Lower lobe of right lung (tissue), 2 donors: ENCODE results near the gene SDF4. TPM values are rescaled to one million over a fixed set of nuclear protein-coding genes. Genes with fewer than 3 reads are reported as not detected.

Experiments used
- ATAC-seq, 2 donors: fragments of 200-7000 bp; cut with Tn5 transposase; one replicate each; pipeline ENCODE4 v1.9.1; 2020 to 2022; ENCODE audit warnings: mild to moderate bottlenecking in 2 of 2, moderate library complexity in 2 of 2
- DNase-seq: peaks from one replicate; pipeline ENCODE4 v3.0.0-alpha.2; 2020
- H3K27ac ChIP-seq: fragments of 200-600 bp; one replicate; pipeline ENCODE4 v1.8.0; 2022
- H3K27me3 ChIP-seq: fragments of 200-600 bp; one replicate; pipeline ENCODE4 v1.8.0; 2022; ENCODE audit warnings: low read depth
- H3K36me3 ChIP-seq: fragments of 200-600 bp; one replicate; pipeline ENCODE4 v1.8.0; 2022; ENCODE audit warnings: mild to moderate bottlenecking
- H3K4me1 ChIP-seq: fragments of 200-600 bp; one replicate; pipeline ENCODE4 v1.8.0; 2022
- H3K4me3 ChIP-seq: fragments of 200-600 bp; one replicate; pipeline ENCODE4 v1.8.0; 2022; ENCODE audit warnings: mild to moderate bottlenecking
- H3K9me3 ChIP-seq: fragments of 200-600 bp; one replicate; pipeline ENCODE4 v1.8.0; 2022
- CTCF ChIP-seq: fragments of 200-600 bp; IDR thresholded peaks from one replicate; pipeline ENCODE4 v1.8.0; 2022; ENCODE audit warnings: antibody characterized with exemption, mild to moderate bottlenecking
- intact Hi-C: fragments of 100-400 bp; cut with DNase I; formaldehyde crosslinking; loops from one replicate; pipeline ENCODE4 v1.11.0; 2022
- total RNA-seq: library from RNA; stranded (reverse); fragmentation: NEBNext Ultra II Directional; extraction: Animal tissue kit (Norgen Biotek cat#: 25700); gene quantifications from one replicate; pipeline ENCODE4 v1.2.1, GENCODE V29; 2021
- donor health status: DM: no; HTN: yes; CAD: no; lungs with severe emphysema.

Gene SDF4
- total RNA-seq, 1 donor from 2014 or later, result 127 TPM

GRCh38 chr1:1236176-1236763 lies 4.5 kb upstream of the SDF4 start:
- DNase-seq, result no peak

GRCh38 chr1:1235016-1235744 lies 3.4 kb upstream of the SDF4 start:
- Histone ChIP-seq H3K27me3 (peaks cover 30% of the 10 kb centered on the region), H3K4me1 (peaks cover 23% of the 10 kb centered on the region), H3K27ac (no peak overlapping the region), H3K9me3 (no peaks in the 10 kb centered on the region), H3K4me3 (no peak overlapping the region), H3K36me3 (peaks cover 3% of the 10 kb centered on the region)
- DNase-seq (no peak), ATAC-seq (no peak)
- intact Hi-C loops, result no loop called here
- TF ChIP-seq CTCF, result no peak

More at GRCh38 chr1:1236176-1236763, 4.5 kb upstream of the SDF4 start:
- Histone ChIP-seq H3K9me3 (no peaks in the 10 kb centered on the region), H3K4me3 (no peak overlapping the region), H3K27ac (no peak overlapping the region), H3K4me1 (peaks cover 13% of the 10 kb centered on the region), H3K27me3 (peaks cover 30% of the 10 kb centered on the region), H3K36me3 (peaks cover 3% of the 10 kb centered on the region)
- ATAC-seq, result no peak
- intact Hi-C loops, result no loop called here
- no peak for TF ChIP-seq CTCF

- TF ChIP-seq CTCF, result no peak
- Histone ChIP-seq H3K27me3 (peaks cover 26% of the 10 kb centered on the region), H3K9me3 (no peaks in the 10 kb centered on the region), H3K4me1 (peaks cover 32% of the 10 kb centered on the region), H3K27ac (no peak overlapping the region), H3K36me3 (peaks cover 3% of the 10 kb centered on the region), H3K4me3 (no peak overlapping the region)
- intact Hi-C loops, result no loop called here
- no peak for DNase-seq
- ATAC-seq, result no peak
Measured at GRCh38 chr1:1234180-1234808, 2.5 kb upstream of the SDF4 start.

GRCh38 chr1:1233567-1233892 lies 1.7 kb upstream of the SDF4 start:
- H3K4me3 ChIP-seq, result no peak overlapping the region
- no peak for TF ChIP-seq CTCF
- DNase-seq (no peak), ATAC-seq (no peak)
- H3K4me1 ChIP-seq, result peaks cover 34% of the 10 kb centered on the region
- no peaks in the 10 kb centered on the region for H3K9me3 ChIP-seq
- no peak overlapping the region for H3K27ac ChIP-seq
- intact Hi-C loops, result no loop called here
- H3K36me3 ChIP-seq, result peaks cover 7% of the 10 kb centered on the region
- peaks cover 18% of the 10 kb centered on the region for H3K27me3 ChIP-seq

GRCh38 chr1:1232796-1233566 lies 1.2 kb upstream of the SDF4 start:
- Histone ChIP-seq H3K27ac (no peak overlapping the region), H3K4me3 (peak overlapping the region; percentile 49), H3K36me3 (peaks cover 12% of the 10 kb centered on the region), H3K4me1 (peaks cover 34% of the 10 kb centered on the region), H3K9me3 (no peaks in the 10 kb centered on the region), H3K27me3 (peaks cover 13% of the 10 kb centered on the region)
- ATAC-seq, result no peak
- TF ChIP-seq CTCF, result no peak
- intact Hi-C loops, result no loop called here
- peak; percentile 60 for DNase-seq
